Nucleus accumbens (tissue), 56 donors: ENCODE measurements around the gene SPOCK2.
"Not testable (repeated sequence)": the region's sequence is repeated elsewhere in the genome, so short reads cannot be mapped to it uniquely, and the experiment has no call there.

Experiments used
- DNase-seq, 56 donors: peaks; one replicate each; lab custom pipeline; 2025; lab: John Stamatoyannopoulos, UW

The SPOCK2 gene

DNA sequence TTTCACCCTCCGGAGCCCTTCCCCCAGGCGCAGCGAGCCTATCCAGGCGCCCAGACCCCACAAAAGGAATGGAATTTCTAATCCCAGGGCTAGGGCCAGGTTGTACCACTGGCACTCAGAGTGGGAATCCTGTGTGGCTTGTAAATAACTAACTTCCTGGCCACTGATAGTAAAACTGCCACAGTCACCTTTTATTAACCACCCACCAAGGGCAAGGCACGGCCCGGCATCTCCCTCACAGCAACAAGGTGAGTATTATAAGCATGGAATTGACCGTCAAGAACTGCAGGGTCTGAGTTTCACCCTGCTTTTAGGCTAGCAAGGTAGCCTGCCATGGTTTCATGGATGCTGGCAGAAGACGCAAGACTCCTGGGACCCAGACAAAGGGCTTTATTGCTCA lies 51.1 kb downstream of the SPOCK2 start:
- no peak for DNase-seq

DNA sequence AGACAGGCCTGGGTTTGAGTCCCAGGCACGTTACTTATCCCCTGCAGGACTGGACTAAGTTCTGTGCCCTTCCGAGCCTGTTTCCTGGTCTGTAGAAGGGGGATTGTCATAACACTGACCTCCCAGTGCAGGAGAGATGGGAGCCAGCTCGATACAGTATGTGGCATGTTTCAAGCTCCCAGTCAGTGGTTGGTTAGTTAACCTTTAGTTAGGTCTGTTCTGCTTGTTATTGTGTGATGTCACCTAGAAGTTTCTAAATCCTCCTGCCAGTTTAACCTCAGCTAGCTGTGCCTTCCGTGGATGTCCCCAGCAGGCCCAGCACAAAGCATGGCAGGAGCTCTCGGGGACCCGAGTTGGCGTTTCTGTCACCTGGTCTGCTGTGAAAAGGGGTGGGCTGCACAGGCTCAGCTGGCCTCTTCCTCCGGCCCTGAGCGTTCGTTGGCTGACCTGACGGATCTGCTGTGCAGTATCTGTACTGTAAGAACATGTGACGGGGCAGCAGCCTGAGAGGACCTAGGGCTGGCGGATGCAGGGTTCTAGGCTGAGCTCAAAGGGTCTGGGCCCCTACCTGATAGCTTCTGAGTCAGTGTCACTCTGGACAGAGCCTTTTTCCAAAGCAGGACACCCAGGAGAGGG lies 53.0 kb downstream of the SPOCK2 start:
- no peak for DNase-seq

DNA sequence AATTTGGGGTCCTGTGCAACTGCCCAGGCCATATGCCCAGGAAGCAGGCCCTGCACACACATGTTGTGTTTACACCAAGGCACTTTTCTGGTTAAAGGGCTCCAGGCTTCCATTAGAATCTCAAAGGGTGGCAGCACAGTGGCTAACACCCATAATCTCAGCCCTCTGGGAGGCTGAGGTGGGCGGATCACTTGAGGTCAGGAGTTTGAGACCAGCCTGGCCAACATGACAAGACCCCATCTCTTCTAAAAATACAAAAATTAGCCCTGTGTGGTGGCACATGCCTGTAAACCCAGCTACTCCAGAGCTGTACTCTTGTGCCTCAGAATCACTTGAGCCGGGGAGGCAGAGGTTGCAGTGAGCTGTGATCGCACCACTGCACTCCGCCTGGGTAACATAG lies 53.6 kb downstream of the SPOCK2 start:
- DNase-seq, result no peak

DNA sequence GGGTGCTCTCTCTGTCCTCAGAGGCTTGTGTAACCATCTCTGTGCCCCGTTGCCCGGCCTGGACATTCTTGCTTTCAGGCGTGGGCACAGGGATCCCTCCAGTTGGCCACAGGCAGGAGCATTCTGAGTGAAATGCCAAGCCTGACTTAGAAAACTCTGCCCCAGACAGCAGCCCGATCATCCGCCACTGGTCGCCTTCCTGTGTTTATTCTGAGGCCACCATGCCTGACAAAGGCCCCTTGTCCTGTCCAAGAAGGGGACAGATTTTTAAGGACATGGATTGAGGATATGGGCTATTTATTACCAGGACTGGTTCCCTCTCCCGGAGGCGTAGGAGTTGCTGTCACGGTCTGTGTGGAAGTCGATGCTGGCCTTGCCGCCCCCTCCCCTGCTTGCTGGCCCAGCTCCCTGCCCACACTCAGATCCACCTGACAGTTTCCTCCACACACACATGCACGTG lies 54.3 kb downstream of the SPOCK2 start:
- DNase-seq, result peak in 1 of 56 donors; percentile 25

DNA sequence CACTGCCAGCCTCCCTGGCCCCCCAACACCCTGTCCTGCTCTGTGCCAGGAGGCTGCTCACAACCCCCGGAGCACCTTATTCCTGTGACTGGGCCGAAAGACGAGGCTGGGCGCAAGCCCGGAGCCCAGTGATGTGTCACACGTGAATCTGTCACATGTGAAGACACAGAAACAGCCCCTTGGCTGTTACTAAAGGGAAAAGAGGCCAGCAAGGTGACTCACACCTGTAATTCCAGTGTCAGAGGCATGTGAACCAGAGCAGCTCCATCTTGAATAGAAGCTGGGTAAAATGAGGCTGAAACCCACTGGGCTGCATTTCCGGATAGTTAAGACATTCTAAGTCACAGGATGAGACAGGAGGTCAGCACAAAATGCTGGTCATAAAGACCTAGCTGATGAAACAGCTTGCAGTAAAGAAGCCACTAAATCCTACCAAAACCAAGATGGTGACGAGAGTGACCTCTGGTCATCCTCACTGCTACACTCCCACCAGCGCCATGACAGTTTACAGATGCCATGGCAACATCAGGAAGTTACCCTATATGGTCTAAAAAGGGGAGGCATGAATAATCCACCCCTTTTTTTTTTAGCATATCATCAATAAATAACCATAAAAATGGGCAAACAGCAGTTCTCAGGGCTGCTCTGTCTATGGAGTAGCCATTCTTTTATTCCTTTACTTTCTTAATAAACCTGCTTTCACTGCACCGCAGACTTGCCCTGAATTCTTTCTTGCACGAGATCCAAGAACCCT lies 55.8 kb downstream of the SPOCK2 start:
- not testable (repeated sequence) for DNase-seq

DNA sequence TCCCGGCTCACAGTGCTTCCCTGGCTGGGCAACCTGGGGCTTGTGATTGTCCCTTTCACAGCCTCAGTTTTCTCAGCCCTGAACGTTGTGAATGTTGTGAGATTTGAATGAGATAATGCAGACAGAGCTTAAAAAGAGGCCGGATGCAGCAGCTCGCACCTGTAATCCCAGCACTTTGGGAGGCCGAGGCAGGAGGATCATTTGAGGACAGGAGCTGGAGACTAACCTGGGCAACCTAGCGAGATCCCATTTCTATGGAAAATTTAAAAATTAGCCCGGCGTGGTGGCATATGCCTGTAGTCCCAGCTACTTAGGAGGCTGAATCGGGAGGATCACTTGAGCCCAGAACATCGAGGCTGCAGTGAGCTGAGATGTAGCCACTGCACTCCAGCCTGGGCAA lies 56.6 kb downstream of the SPOCK2 start:
- no peak for DNase-seq

DNA sequence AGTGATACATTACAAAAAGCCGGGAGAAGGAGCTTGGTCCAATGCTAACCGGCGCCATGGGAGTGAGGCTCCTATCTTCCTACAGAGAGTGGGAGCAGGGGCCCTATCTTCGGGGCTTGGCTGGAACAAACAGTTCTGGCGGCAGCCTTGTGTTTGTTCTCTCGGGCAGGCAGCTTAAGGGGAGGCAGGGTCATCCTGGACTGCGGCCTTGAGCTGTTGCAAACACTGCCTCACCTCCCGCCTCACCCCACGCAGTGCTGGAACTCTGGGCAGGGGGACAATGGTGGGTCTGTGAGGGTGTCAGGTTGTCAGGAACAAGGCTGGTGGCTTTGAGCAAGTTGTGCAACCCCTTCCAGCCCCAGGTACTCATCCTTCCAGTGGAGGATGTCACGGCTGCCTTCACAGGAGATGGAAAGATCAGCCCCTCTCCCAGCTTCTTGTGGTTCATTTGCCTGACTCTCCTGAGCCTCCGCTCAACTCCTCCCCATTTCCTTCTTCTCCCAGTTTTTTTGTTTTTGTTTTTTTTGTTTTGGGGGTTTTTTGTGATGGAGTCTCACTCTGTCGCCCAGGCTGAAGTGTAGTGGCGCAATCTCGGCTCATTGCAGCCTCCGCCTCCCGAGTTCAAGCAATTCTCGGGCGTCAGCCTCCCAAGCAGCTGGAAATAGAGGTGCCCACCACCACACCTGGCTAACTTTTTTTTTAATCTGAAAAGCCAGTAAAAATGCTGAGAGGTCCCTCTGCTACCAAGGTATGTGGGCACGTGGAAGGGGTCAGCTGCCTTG lies 57.4 kb downstream of the SPOCK2 start:
- DNase-seq, result peak in 1 of 56 donors; percentile 22

DNA sequence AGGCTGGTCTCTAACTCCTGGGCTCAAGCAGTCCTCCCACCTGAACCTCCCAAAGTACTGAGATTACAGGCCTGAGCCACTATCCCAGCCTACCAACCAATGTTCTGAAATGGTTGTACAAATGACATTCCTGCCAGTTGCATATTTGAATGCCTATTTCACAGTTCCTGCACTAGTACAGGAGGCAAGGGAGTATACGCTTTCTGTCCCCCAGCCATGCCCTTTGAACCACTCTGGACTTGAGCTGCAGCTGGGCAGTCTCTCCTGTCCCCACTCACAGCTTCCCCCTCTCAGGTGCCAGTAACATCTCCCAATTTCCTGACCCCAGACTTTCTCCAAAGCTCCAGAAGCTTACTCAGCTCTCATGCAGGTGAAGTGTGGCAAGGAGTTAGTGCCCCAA lies 58.9 kb downstream of the SPOCK2 start:
- no peak for DNase-seq

DNA sequence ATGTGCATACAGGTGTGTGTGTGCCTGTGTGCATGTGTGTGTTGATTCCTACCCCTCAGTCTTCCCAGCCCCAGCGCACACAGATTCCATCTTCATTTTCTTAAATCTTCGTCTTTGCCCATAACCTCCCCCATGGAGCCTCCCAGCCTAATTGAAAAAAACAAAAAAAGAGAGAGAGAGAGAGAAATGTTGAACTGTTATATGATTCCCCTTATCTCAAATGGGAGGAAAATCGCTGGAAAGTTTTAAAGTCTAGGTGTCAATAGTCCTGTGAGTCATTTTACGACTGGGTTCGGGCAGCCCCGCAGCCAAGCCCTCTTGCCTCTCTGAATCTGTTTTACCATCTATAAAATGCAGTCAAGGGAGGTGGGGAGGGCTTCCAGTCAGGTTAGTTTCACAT lies 60.9 kb downstream of the SPOCK2 start:
- no peak for DNase-seq

DNA sequence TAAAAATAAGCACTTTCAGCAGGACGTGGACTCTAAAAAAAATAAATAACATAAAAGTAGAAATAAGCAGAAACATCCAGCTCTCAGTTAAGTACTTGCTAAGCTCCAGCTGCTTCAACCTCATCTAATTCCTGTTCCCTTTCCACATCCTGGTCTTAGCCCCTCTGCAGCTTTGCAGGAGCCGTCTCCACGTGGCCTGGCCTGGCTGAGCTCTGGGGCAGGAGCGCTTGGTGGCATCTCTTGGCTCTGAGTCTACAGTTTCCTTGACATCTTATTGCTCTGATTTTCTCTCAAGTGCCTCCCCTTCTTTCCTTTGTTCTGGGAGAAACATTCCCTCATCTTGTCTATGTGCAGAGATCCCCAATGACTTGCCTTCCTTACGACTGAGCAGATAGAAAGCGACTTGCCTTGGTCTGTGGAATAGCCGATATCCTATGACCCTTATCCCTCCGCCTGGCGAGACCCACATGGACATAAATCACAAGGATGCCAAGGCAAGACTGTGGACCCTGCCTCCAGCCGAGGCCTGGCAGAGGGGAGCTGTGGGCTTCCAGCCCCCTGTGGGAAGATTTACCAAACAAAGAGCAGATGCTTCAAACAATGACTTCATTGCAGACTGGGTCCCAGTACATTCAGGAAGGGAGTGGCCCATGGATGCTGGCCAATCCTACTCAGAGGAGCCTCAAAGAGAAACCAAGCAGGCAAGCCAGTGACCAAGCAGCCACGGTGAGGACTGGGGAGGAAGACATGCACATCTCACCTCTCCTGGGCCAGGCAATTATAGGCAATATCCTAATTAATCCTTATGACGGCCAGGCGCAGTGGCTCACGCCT lies 61.9 kb downstream of the SPOCK2 start:
- no peak for DNase-seq

DNA sequence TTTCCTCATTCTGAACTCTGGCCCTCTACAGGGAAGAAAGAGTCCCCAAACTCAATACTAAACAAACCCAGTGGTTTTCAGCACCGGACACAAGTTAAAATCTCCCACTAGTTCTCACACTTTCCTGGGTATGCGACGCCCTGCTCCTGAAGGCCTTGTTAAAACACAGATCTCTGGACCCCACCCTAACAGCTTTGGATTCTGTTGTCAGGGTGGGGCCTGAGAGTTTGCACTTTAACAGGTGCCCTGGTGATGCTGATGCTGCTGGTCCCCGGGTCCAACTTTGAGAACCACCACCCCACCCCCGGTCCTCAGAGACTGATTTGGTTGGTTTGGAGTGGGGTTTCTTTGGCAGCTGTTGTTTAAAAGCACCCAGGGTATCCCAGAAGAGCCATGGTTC lies 62.5 kb downstream of the SPOCK2 start:
- no peak for DNase-seq

DNA sequence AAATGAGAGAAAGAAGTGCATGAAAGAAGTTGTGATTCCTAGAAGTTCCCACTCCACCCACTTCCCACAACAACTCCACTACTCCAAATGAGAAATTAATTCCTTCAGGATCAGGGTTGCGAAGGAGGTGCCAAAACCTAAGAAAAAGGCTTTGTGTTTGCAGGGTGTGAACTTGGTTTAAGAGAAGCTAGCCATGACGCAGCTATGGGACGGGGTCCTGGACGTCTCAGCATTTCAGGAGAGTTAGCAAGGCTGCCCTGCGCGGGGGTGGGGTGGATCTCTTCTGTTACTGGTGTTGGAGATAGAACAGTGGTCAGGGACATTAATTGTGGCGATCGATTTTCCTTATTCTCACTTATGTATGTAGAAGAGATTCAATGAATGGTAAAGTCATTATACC lies 63.0 kb downstream of the SPOCK2 start:
- DNase-seq, result no peak

DNA sequence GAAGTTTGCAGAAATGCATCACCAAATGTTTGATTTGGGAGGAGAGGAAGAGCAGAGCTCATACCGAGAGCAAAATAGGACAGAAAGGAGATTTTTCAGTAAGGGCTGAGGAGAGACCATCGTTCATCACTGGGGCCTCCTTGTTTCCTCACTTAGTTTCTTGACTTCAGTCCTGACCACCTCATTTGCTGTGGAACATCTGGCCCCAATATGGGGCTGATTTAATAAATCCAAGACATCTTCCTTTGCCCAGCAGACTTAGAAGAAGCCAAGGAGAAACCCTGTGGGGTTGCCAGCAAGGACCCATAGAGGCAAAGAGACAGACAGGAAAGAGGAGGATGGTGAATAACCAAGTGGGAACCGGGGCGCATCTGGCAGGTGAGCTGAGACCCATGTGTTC lies 63.8 kb downstream of the SPOCK2 start:
- no peak for DNase-seq

DNA sequence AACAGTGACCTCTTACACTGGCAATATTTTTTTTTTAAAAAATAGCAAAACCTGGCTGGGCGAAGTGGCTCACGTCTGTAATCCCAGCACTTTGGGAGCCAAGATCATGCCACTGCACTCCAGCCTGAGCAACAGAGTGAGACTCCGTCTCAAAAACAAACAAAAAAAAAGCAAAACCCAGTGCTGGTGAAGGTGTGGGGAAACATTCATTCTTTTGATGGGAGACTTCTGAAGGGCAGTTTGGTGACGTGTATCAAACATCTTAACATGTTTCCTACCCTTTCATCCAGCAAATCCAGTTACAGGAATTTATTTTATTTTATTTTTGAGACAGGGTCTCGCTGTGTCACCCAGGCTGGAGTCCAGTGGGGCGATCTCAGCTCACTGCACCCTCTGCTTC lies 66.1 kb downstream of the SPOCK2 start:
- DNase-seq, result no peak

DNA sequence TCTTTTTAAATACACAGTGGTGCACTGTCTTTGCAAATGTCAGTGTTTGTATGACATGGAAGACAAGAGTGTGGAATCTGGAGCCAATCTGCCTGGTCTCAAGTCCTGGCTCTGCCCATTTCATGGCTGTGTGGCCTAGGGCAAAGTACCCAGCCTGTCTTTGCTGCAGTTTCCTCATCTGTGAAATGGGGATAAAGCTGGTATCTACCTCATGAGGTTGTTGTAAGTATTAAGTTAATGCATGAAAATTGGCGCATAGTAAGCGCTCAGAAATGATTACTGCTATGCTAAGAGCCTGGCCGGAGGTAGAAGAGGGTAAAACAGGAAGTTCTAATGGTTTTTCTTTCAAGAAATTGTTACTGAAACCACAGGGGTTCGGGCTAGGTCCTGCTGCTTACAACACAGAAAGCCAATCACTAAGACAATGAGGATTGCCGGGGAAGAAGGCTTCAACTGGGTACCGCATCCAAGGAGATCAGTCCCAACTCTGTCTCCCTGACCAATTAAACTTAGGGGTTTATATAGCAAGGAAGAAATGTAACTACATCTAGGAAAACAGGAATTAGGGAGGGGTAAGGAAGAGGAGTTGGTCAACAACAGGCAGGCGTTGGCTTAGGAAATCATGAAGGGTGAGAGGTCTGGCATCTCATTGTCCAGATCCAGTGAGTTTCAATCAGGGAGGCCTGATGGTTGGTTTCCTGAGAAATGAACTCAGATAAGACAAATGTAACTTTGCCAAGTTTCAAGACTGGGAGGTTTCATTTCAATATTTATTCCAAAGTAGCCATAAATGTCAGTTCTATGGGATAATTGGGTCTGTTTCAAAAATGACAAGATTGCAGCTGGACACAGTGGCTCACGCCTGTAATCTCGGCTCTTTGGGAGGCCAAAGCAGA lies 67.2 kb downstream of the SPOCK2 start:
- DNase-seq, result no peak

DNA sequence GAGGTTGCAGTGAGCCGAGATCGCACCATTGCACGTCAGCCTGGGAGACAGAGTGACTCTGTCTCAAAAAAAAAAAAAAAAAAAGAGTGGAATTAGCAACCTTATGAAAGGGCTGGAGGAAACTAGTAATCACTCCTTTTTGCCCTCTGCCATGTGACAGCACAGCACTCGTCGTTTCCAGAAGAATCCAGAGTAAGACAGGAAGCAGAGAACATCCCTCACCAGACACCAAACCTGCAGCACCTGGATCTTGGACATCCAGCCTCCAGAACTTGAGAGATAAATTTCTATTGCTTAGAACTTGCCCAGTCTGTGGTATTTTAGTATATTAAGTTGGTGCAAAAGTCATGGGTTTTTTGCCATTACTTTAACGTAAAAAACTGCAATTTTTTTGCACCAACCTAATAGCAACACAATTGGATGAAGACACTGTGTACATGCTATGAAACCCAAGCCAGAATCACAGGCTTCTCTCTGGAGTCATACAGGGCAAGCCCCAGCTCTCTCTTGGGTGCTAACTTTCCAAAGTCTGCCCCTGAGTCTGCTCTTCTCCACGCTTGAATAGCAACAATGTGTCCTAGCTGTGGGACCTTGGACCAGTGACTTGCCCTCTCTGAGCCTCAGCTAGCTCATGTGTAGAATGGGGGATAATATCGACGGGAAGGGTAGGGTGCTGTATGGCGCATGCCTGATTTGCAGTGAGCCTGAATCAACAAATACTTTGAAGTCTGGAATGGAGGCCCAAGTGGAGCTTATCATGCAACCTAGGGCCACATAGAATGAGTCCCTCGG lies 69.1 kb downstream of the SPOCK2 start:
- no peak for DNase-seq

DNA sequence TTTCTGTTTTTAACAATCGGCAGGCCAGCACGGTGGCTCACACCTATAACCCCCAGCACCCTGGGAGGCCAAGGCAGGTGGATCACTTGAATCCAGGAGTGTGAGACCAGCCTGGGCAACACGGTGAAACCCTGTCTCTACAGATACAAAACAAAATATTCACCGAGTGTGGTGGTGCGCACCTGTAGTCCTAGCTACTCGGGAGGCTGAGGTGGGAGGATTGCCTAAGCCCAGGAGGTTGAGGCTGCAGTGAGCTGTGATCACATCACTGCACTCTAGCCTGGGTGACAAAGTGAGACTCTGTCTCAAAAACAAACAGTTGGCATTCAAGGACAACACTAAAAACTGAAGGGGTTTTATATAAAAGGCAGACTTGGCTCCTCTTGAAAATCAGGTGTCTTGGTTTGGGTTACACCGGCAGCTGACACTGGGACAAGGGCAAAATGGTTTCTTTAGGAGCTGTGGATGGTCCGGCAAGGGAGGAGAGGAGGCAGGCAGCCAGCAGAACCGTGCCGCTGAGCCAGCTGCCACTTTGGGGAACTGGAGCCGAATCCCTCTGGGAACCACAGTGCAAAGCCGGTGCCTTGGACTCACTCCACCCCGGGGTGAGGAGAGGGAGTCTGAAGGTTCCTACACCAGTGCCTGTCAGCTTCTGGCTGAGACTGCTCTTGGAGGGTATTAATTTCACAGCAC lies 71.6 kb downstream of the SPOCK2 start:
- peak in 24 of 56 donors; percentile 16 to 59 (median 31) for DNase-seq

DNA sequence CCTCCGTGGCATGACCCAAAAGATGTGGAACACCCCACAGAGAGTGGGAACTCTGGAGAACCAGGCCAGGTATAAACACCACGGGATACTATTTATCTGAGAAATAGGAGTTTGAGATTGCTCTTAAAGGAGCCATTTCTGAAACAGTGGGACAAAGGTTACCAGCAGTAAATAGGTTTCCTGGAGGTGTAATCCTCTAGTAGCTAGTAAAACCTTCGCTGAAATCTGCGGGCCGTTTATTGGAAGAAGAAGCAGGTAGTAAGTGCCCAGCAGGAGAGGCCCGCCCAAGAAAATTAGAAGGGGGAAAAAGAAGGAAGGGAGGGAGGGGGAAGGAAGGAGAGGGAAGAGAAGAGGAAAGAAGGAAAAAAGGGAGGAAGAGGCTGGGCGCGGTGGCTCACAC lies 72.5 kb downstream of the SPOCK2 start:
- DNase-seq, result no peak
